Daoy (cell line): ENCODE data around the gene DENND1A. TPM values are rescaled to one million over a fixed set of nuclear protein-coding genes. Genes with fewer than 3 reads are reported as not detected.
A peak's percentile ranks its signal among the peaks of the same experiment; 100 is the strongest.

Experiments used
- DNase-seq: peaks from one replicate; pipeline ENCODE4 v3.0.0-alpha.2; 2015; ENCODE audit warnings: low read depth
- total RNA-seq: library from RNA; depleted of rRNA; stranded (reverse); fragments of >200 nt; shearing (Covaris generic); gene quantifications from 2 replicates; pipeline ENCODE4 v1.2.3, GENCODE V29; 2014

Gene DENND1A
- total RNA-seq, 1 experiment from 2014 or later, result 9.9 TPM

DNA sequence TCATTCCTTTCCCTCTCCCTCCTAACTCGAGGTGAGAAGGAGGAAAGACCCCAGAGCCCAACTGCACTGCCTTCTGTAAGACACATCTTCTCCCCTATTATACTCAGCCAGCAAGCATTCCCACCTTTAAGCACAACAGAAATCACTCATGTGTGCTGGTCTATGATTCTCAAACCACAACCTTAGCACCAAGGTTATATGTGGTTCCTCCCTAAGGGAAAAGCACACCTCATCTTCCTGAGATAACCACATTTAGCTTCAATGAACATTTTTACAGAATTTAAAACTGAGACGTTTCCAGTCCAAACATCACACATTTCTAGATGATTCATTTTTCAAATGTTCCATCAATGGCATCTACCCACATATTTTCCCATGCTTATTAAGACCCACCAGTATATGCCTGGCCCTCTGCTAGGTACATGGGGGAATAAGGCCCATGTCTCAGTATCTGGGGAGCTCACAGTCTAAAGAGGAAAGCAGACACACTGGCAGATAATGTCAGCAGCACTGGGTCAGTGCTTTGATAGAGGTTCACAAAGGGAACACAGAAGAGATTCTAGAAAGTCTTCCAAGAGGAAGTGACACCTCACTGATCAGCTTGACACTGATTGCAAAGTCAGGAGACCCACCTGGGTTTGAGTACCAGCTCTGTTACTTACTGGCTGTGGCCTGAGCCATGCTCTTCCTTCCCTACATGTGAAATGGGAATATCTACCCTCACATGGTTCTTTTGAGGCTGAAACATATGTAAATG is 245.4 kb downstream of the DENND1A start:
- peak; percentile 17 for DNase-seq

DNA sequence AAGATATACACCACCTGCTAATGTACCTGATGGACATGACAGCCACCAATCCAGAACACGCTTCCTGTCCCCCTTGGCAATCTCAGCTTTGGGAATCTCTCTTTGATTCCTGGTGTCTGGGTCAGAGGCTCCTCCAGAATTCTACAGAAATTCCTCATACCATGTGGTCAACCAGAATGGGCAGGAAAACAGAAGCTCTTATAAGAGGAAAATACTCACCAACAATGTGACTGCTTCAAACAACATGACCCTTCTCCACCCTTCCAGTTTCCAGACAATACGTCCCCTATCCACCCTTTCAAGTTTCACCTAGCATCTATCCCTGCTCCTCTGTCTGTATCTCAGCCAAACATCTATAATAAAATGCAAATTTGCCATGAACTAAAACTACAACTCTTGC is 247.2 kb downstream of the DENND1A start:
- no peak for DNase-seq

DNA sequence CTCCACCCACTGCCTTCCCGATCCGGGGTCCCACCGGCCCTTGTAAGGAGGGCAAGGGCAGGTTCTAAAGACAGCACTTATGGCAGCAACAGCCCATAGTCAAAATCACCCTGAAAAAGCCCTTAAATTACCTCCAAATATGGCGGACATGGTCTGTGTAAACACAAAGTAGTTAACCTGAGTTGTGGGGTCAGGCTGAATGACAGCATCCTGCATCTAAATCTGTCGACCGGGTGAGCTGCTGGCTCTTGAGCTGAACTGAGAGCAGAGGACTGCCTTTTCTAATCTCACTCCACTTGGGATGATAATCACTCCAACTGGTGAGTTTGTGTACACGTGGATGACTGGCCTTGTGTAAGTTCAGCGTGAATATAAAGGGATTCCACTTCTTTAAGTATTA is 249.6 kb downstream of the DENND1A start:
- no peak for DNase-seq

- DNase-seq, result no peak
Observed at GRCh38 chr9:123679330-123679987, 250.5 kb downstream of the DENND1A start.

DNA sequence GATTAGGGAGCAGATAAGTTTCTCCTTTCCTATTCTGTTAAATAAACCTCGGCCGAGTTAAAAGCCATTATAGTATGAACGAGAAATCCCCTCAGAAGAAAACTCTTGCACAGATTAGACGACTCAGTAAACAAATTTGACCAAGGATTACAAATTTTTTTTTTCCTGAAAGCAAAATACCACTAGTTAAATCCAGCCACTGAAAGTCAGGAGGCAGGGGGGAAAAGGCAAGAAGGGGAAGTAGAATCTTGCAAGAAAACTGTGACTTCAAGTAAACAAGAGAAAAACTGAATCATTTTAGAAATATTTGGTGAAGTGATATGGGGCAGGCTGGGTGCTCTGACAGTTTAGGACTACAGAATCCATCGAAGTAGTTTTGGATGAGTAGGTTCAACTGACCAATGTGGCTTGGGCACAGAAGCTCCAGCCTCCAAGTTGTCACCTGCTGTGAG is 251.0 kb downstream of the DENND1A start:
- no peak for DNase-seq

DNA sequence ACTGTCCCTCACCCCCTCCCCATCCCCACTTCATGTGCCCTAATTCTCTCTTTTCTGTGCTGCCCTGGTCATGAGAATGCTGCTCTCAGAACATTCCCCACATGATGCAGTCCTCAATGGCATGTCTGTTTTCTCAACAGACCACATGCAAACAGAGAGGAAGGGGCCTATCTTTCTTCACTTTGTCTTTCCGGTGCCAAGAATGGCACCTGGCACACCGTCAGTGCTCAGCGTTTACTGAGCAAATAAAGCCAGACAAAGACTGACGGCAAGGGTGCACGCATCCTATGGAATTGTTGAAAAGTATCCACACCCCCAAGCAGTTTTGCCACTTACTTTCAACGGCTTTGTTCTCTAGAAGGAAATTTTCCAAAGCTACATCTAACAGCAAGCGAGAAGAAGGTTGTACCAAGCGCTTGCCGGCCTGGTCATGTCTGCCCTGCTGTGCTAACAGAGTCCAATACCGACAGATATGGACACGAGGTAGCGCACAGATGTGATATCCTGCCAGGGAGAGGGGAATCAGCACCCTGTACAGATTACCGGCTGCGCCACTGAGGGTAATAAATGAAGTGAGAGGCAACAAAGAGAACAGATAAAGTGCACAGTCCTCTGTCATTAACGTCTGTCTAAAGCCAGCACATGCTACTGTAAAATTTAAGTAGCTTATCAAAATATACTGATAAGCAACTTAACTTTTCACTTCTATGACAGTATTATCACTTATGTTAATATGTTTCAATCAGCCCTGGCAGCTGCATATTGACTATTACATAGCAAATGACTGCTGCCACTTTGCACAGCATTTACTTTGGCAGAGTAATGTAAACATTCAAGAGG is 251.7 kb downstream of the DENND1A start:
- no peak for DNase-seq

GRCh38 chr9:123676869-123677268 is 253.1 kb downstream of the DENND1A start:
- no peak for DNase-seq

DNA sequence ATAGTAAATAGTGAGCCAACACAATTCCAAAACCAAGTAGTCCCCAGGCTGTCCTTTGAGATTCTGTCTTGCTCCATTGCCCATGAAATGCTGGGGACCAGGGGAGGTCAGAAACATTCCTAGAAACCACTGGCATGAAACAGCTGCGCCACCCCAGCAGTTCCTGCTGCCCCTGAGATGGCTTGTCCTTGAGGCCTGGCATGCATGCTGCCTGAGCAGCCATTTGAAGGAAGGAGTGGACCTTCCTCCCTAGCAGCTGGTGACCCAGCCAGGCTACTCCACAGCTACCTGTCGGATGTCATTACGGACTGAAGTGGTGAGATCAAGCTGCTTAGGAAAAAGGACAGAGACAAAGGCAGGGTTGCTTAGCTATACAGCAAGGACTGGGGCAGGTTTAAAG is 260.6 kb downstream of the DENND1A start:
- no peak for DNase-seq

DNA sequence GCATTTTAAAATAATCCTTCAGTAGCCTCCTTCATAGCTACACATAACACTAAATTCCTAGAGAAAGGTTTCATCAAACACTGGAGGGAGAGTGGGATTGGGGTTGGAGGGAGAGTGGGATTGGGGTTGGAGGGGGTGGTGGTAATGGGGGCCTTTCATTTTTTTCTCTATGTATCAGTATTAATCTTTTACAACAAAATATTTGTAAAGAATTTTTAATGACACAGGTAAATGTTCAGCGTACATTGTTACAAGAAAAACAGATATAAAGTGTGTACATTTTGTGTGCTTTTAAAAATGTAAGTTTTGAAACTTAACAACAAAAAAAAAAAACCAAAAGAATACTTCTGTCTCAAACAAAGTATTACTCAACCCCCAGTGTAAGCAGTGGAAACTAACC is 266.4 kb downstream of the DENND1A start:
- no peak for DNase-seq

GRCh38 chr9:123662057-123662776 is 267.7 kb downstream of the DENND1A start:
- no peak for DNase-seq

GRCh38 chr9:123660691-123661466 is 269.0 kb downstream of the DENND1A start:
- DNase-seq, result no peak

DNA sequence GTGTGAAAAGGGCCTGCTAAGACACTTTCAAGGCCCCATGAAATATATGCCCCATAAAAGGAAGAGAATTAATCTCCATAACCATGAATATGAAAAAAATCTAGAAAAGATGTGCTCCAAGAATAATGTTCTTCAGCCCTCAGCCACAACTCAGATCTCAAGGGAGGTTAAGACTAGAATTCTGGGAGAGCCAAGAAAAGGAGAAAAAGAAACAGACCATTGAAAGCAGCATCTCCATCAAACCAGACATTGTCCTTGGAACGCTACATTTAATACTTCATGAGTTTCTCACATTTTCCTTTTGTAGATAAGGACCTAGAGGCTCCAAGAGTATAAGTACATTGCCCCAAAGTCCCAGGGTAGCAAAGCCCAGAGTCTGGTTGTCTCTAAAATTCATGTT is 270.6 kb downstream of the DENND1A start:
- no peak for DNase-seq

DNA sequence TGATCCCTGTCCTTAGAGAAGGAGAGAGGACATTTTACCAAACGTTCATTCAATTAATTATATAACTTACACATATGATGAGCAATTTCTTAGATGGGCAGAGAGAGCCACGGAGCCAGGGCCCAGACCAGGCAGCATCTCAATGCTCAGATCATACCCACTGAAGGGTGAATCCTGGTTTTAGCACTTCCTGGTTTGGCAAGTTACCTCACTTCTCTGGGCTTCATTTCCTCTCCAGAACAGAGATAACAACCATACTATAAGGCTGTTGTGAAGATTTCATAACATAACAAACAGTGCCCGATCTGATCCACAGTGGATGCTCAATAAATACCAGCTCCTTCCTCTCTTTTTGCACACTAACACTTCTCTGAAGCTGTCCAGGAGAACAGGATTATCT is 271.1 kb downstream of the DENND1A start:
- no peak for DNase-seq

DNA sequence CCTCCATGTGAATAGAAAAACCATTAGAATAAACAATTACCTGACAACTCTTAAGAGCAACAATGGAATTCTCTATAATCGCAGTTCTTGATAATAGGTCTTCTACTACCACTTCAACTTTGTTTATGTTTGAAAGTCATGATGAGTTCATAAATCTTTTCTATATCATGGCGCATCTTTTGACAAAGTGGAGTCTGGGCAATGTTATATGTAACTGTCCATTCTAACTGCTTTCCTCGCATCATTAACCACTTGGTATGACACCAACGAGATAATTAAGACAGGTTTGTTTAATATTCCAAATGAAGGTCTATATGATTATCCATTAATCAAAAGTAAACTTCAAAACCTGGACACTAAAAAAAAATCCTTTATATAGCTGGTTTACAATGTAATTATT is 272.0 kb downstream of the DENND1A start:
- no peak for DNase-seq

DNA sequence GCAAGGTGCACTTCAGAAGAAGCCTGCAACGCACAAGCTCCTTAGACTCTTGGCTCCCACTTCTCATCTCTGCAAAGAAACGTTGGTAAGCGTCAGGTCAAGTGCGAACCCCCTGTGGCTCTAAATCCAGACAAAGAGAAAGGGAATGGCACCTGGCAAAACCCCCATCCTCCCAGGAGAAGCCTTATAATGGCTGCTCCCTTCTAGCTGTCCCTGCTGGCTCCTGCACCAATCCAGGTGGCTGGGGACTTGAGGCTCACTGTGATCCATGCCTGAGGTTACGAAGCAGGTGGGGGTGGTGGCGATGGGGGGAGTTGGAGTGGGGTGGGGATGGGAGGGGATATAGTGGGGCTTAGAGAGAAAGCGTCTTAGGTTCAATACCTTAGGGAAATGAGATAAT is 272.8 kb downstream of the DENND1A start:
- DNase-seq, result no peak

- peak; percentile 26 for DNase-seq
Observed at GRCh38 chr9:123656565-123656964, 273.4 kb downstream of the DENND1A start.

DNA sequence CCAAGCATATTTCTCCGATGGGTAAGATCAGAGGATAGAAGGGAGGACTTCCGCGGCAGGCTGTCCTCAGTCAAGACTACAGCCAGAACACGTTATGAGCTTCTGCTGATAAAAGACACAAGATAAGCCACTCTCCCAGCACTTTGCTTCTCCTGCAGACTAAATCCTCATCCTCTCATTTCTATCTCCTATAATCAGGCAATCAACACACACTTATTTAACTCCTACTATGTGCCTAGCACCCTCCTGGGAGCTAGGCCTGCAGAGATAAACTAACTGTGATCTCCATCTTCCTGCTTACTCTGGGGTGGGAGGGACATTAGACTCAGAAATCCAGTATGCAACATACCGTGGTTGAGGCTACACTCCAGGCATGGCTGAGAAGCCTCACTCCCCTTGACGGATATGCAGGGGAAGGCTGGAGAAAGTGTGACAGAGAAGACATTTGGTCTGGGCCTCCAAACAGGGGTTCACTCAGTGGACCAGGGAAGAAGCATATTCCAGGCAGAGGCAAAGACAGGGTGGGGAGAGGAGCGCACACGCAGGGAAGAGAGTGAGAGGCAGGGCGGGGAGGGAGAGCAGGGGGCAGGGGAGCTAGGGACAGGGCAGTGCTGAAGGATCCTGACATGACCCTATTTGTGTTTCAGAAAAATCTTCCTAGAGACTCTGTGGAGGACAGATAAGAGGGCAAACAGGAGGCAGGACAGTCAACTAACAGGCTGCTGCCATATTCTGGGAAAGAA is 274.1 kb downstream of the DENND1A start:
- DNase-seq, result no peak

DNA sequence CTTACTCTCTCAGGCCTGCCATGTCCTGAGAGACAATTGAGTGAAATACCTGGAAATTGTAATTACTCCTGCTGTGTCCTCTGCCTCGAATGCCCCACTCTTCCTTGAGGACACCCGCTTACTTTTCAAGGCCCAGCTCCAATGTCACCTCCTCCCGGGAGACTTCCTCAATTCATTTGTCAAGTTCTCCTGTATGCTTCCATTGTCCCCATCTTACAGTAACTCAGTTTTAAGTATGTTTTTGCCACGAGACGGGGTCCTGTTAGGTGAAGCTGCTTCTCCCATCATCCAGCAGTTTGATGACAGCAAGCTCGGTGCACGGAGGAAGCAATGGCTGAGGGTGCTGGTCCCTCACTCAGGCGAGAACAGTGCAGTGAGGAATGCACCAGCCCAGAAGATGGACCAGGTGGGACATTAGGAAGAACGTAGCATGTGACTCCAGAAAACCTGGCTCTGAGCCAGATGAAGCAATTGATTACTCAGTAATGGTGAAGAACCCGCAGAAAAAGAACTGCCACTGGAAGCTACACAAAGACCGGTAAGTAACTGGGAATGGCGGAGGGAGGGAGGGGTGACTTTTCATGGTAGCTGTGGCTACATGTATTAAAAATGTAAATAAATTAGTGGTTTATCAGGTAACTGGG is 274.8 kb downstream of the DENND1A start:
- no peak for DNase-seq

DNA sequence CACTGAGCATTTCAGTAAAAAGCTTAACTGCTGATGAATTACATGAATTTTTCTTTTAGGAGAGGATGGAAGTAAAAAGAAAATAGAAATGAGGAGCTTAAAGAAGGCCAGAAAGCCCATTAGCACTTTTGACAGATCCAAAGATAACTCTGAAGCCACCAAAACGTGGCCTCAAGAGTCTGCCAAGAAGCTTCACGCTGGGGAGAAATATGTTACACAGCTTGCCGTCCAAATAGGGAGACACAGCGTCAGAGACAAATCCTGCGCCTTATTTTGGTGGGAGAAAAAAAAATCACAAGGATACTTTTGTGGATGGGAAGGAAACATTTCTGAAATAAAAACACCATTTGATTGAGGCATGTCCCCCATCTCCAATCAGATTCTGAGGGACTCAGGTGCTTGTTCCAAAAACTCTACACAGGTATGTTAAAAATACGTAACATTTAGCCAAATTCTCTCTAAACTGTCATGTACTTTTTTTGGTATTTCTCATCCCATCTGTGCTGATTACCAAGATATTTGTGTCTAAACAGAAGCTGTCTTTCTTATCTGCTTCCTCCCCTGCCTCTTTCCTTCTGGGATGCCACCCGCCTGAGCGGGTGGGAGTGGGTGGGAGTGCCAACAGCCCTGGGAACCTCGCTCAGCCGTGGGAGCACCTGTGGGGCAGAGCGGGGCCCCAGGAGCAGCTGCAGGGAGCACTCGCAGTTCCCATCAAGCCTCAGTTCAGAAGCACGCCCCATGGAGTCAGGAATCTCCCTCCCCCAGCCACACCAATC is 275.5 kb downstream of the DENND1A start:
- no peak for DNase-seq
